Measurements from ENCODE around the gene HIC1. TPM values are rescaled to one million over a fixed set of nuclear protein-coding genes. Genes with fewer than 3 reads are reported as not detected.

The HIC1 gene
- total RNA-seq, 1 donor from 2014 or later = 21.6 TPM

- no peaks in the 10 kb centered on the region for H3K27me3 Mint-ChIP-seq
Observed at GRCh38 chr17:2076087-2076984, 21.4 kb downstream of the HIC1 start.

GRCh38 chr17:2077040-2077439 is 22.1 kb downstream of the HIC1 start:
- DNase-seq (ENCODE audit: extremely low spot score, unreplicated experiment) = no peak
- no peaks in the 10 kb centered on the region for H3K27me3 Mint-ChIP-seq
- H3K27ac Mint-ChIP-seq = peak overlapping the region; percentile 6
- no peak for TF ChIP-seq CTCF (conservative IDR thresholded peaks at IDR 0.05)
- H3K4me1 Mint-ChIP-seq (ENCODE audit: unreplicated experiment) = peaks cover 46% of the 10 kb centered on the region
- H3K9me3 Mint-ChIP-seq = no peaks in the 10 kb centered on the region
- H3K4me3 Mint-ChIP-seq = no peak overlapping the region
- H3K36me3 Mint-ChIP-seq = peaks cover 31% of the 10 kb centered on the region

More at GRCh38 chr17:2076087-2076984, 21.4 kb downstream of the HIC1 start:
- DNase-seq (ENCODE audit: extremely low spot score, unreplicated experiment) = no peak
- H3K9me3 Mint-ChIP-seq = no peaks in the 10 kb centered on the region
- H3K4me1 Mint-ChIP-seq (ENCODE audit: unreplicated experiment) = peaks cover 46% of the 10 kb centered on the region
- H3K27ac Mint-ChIP-seq = peak overlapping the region; percentile 86
- peak overlapping the region; percentile 75 for H3K4me3 Mint-ChIP-seq
- no peak for TF ChIP-seq CTCF (conservative IDR thresholded peaks at IDR 0.05)
- H3K36me3 Mint-ChIP-seq = peaks cover 27% of the 10 kb centered on the region

GRCh38 chr17:2081564-2081963 is 26.7 kb downstream of the HIC1 start:
- Mint-ChIP-seq H3K36me3 (peaks cover 32% of the 10 kb centered on the region), H3K4me1 (ENCODE audit: unreplicated experiment) (peaks cover 51% of the 10 kb centered on the region), H3K9me3 (no peaks in the 10 kb centered on the region), H3K4me3 (no peak overlapping the region), H3K27me3 (no peaks in the 10 kb centered on the region), H3K27ac (no peak overlapping the region)
- no peak for DNase-seq (ENCODE audit: extremely low spot score, unreplicated experiment)
- no peak for TF ChIP-seq CTCF (conservative IDR thresholded peaks at IDR 0.05)

GRCh38 chr17:2082003-2082781 is 27.3 kb downstream of the HIC1 start:
- H3K27me3 Mint-ChIP-seq = no peaks in the 10 kb centered on the region
- no peak overlapping the region for H3K4me3 Mint-ChIP-seq
- H3K4me1 Mint-ChIP-seq (ENCODE audit: unreplicated experiment) = peaks cover 52% of the 10 kb centered on the region
- H3K27ac Mint-ChIP-seq = no peak overlapping the region
- no peaks in the 10 kb centered on the region for H3K9me3 Mint-ChIP-seq
- no peak for TF ChIP-seq CTCF (conservative IDR thresholded peaks at IDR 0.05)
- no peak for DNase-seq (ENCODE audit: extremely low spot score, unreplicated experiment)
- H3K36me3 Mint-ChIP-seq = peaks cover 28% of the 10 kb centered on the region

- H3K4me3 Mint-ChIP-seq = peak overlapping the region; percentile 46
- H3K27ac Mint-ChIP-seq = peak overlapping the region; percentile 82
- H3K9me3 Mint-ChIP-seq = no peaks in the 10 kb centered on the region
- no peak for TF ChIP-seq CTCF (conservative IDR thresholded peaks at IDR 0.05)
- H3K27me3 Mint-ChIP-seq = no peaks in the 10 kb centered on the region
- peaks cover 50% of the 10 kb centered on the region for H3K4me1 Mint-ChIP-seq (ENCODE audit: unreplicated experiment)
- peaks cover 22% of the 10 kb centered on the region for H3K36me3 Mint-ChIP-seq
- DNase-seq (ENCODE audit: extremely low spot score, unreplicated experiment) = no peak
Observed at GRCh38 chr17:2083613-2084035, 28.7 kb downstream of the HIC1 start.

Data from type B pancreatic cell (in vitro differentiated cells).